Measurements from ENCODE around the gene TTC32. TPM values are rescaled to one million over a fixed set of nuclear protein-coding genes. Genes with fewer than 3 reads are reported as not detected.

Gene TTC32
- total RNA-seq, 1 donor, result 42.2 TPM

GRCh38 chr2:19872302-19872701 lies 29.5 kb downstream of the TTC32 start:
- peaks cover 20% of the 10 kb centered on the region for H3K4me1 ChIP-seq (ENCODE audit: insufficient read depth, low read length)
- H3K4me3 ChIP-seq (ENCODE audit: low read length), result no peak overlapping the region
- no peaks in the 10 kb centered on the region for H3K27me3 ChIP-seq (ENCODE audit: insufficient read depth, low read length)
- no peaks in the 10 kb centered on the region for H3K9me3 ChIP-seq (ENCODE audit: low read depth, low read length)

GRCh38 chr2:19871836-19872235 lies 29.9 kb downstream of the TTC32 start:
- Histone ChIP-seq H3K9me3 (ENCODE audit: low read depth, low read length) (no peaks in the 10 kb centered on the region), H3K4me3 (ENCODE audit: low read length) (no peak overlapping the region), H3K27me3 (ENCODE audit: insufficient read depth, low read length) (no peaks in the 10 kb centered on the region), H3K4me1 (ENCODE audit: insufficient read depth, low read length) (peaks cover 20% of the 10 kb centered on the region)

GRCh38 chr2:19870792-19871191 lies 31.0 kb downstream of the TTC32 start:
- H3K27me3 ChIP-seq (ENCODE audit: insufficient read depth, low read length), result no peaks in the 10 kb centered on the region
- H3K9me3 ChIP-seq (ENCODE audit: low read depth, low read length), result no peaks in the 10 kb centered on the region
- H3K4me3 ChIP-seq (ENCODE audit: low read length), result no peak overlapping the region
- H3K4me1 ChIP-seq (ENCODE audit: insufficient read depth, low read length), result peaks cover 20% of the 10 kb centered on the region

GRCh38 chr2:19868701-19869580 lies 32.8 kb downstream of the TTC32 start:
- H3K4me3 ChIP-seq (ENCODE audit: low read length), result peak overlapping the region; percentile 60
- peaks cover 20% of the 10 kb centered on the region for H3K4me1 ChIP-seq (ENCODE audit: insufficient read depth, low read length)
- H3K9me3 ChIP-seq (ENCODE audit: low read depth, low read length), result no peaks in the 10 kb centered on the region
- H3K27me3 ChIP-seq (ENCODE audit: insufficient read depth, low read length), result no peaks in the 10 kb centered on the region

- Histone ChIP-seq H3K27me3 (ENCODE audit: insufficient read depth, low read length) (no peaks in the 10 kb centered on the region), H3K4me1 (ENCODE audit: insufficient read depth, low read length) (peaks cover 26% of the 10 kb centered on the region), H3K4me3 (ENCODE audit: low read length) (peak overlapping the region; percentile 60), H3K9me3 (ENCODE audit: low read depth, low read length) (no peaks in the 10 kb centered on the region)
Observed at GRCh38 chr2:19868224-19868623, 33.6 kb downstream of the TTC32 start.

- Histone ChIP-seq H3K4me1 (ENCODE audit: insufficient read depth, low read length) (peaks cover 26% of the 10 kb centered on the region), H3K27me3 (ENCODE audit: insufficient read depth, low read length) (no peaks in the 10 kb centered on the region), H3K9me3 (ENCODE audit: low read depth, low read length) (no peaks in the 10 kb centered on the region), H3K4me3 (ENCODE audit: low read length) (no peak overlapping the region)
Observed at GRCh38 chr2:19866771-19867170, 35.0 kb downstream of the TTC32 start.

GRCh38 chr2:19865151-19865550 lies 36.6 kb downstream of the TTC32 start:
- H3K9me3 ChIP-seq (ENCODE audit: low read depth, low read length), result no peaks in the 10 kb centered on the region
- H3K27me3 ChIP-seq (ENCODE audit: insufficient read depth, low read length), result no peaks in the 10 kb centered on the region
- peaks cover 26% of the 10 kb centered on the region for H3K4me1 ChIP-seq (ENCODE audit: insufficient read depth, low read length)
- H3K4me3 ChIP-seq (ENCODE audit: low read length), result no peak overlapping the region

GRCh38 chr2:19864381-19864780 lies 37.4 kb downstream of the TTC32 start:
- Histone ChIP-seq H3K9me3 (ENCODE audit: low read depth, low read length) (no peaks in the 10 kb centered on the region), H3K27me3 (ENCODE audit: insufficient read depth, low read length) (no peaks in the 10 kb centered on the region), H3K4me3 (ENCODE audit: low read length) (no peak overlapping the region), H3K4me1 (ENCODE audit: insufficient read depth, low read length) (peaks cover 20% of the 10 kb centered on the region)

GRCh38 chr2:19863303-19864041 lies 38.3 kb downstream of the TTC32 start:
- no peak overlapping the region for H3K4me3 ChIP-seq (ENCODE audit: low read length)
- no peaks in the 10 kb centered on the region for H3K9me3 ChIP-seq (ENCODE audit: low read depth, low read length)
- no peaks in the 10 kb centered on the region for H3K27me3 ChIP-seq (ENCODE audit: insufficient read depth, low read length)
- H3K4me1 ChIP-seq (ENCODE audit: insufficient read depth, low read length), result peaks cover 11% of the 10 kb centered on the region

GRCh38 chr2:19861813-19862212 lies 40.0 kb downstream of the TTC32 start:
- peaks cover 5% of the 10 kb centered on the region for H3K4me1 ChIP-seq (ENCODE audit: insufficient read depth, low read length)
- H3K9me3 ChIP-seq (ENCODE audit: low read depth, low read length), result no peaks in the 10 kb centered on the region
- no peak overlapping the region for H3K4me3 ChIP-seq (ENCODE audit: low read length)
- no peaks in the 10 kb centered on the region for H3K27me3 ChIP-seq (ENCODE audit: insufficient read depth, low read length)

GRCh38 chr2:19860022-19860421 lies 41.8 kb downstream of the TTC32 start:
- Histone ChIP-seq H3K4me3 (ENCODE audit: low read length) (no peak overlapping the region), H3K27me3 (ENCODE audit: insufficient read depth, low read length) (no peaks in the 10 kb centered on the region)

GRCh38 chr2:19859565-19859964 lies 42.2 kb downstream of the TTC32 start:
- no peak overlapping the region for H3K4me3 ChIP-seq (ENCODE audit: low read length)
- peaks cover 5% of the 10 kb centered on the region for H3K4me1 ChIP-seq (ENCODE audit: insufficient read depth, low read length)
- H3K9me3 ChIP-seq (ENCODE audit: low read depth, low read length), result no peaks in the 10 kb centered on the region
- no peaks in the 10 kb centered on the region for H3K27me3 ChIP-seq (ENCODE audit: insufficient read depth, low read length)

More at GRCh38 chr2:19860022-19860421, 41.8 kb downstream of the TTC32 start:
- Histone ChIP-seq H3K4me1 (ENCODE audit: insufficient read depth, low read length) (peaks cover 5% of the 10 kb centered on the region), H3K9me3 (ENCODE audit: low read depth, low read length) (no peaks in the 10 kb centered on the region)

- H3K4me1 ChIP-seq (ENCODE audit: insufficient read depth, low read length), result no peaks in the 10 kb centered on the region
- no peak overlapping the region for H3K4me3 ChIP-seq (ENCODE audit: low read length)
- H3K9me3 ChIP-seq (ENCODE audit: low read depth, low read length), result no peaks in the 10 kb centered on the region
- H3K27me3 ChIP-seq (ENCODE audit: insufficient read depth, low read length), result no peaks in the 10 kb centered on the region
Observed at GRCh38 chr2:19857806-19858205, 44.0 kb downstream of the TTC32 start.

GRCh38 chr2:19857100-19857499 lies 44.7 kb downstream of the TTC32 start:
- no peaks in the 10 kb centered on the region for H3K9me3 ChIP-seq (ENCODE audit: low read depth, low read length)
- no peaks in the 10 kb centered on the region for H3K27me3 ChIP-seq (ENCODE audit: insufficient read depth, low read length)
- H3K4me1 ChIP-seq (ENCODE audit: insufficient read depth, low read length), result no peaks in the 10 kb centered on the region
- no peak overlapping the region for H3K4me3 ChIP-seq (ENCODE audit: low read length)

- no peaks in the 10 kb centered on the region for H3K4me1 ChIP-seq (ENCODE audit: insufficient read depth, low read length)
- no peaks in the 10 kb centered on the region for H3K27me3 ChIP-seq (ENCODE audit: insufficient read depth, low read length)
- no peaks in the 10 kb centered on the region for H3K9me3 ChIP-seq (ENCODE audit: low read depth, low read length)
- H3K4me3 ChIP-seq (ENCODE audit: low read length), result no peak overlapping the region
Observed at GRCh38 chr2:19855542-19856431, 46.0 kb downstream of the TTC32 start.

All from mononuclear cell (primary cell).